GM12892 (cell line): ENCODE data around the gene CLEC11A.
"Not testable (repeated sequence)": the region's sequence is repeated elsewhere in the genome, so short reads cannot be mapped to it uniquely, and the experiment has no call there.

Experiments used
- DNase-seq: peaks from one replicate; pipeline ENCODE4 v3.0.0; 2011; ENCODE audit not compliant: insufficient read length
- FAIRE-seq: peaks from 2 replicates; lab custom pipeline; 2011; peaks lifted over from hg19 to GRCh38; lab: Jason Lieb, UNC
- POLR2A ChIP-seq: IDR thresholded peaks from 2 replicates; pipeline ENCODE4 v1.6.1; 2011; ENCODE audit warnings: low read depth, low read length, control low read depth
- POLR2AphosphoS5 ChIP-seq: IDR thresholded peaks from 2 replicates; pipeline ENCODE4 v1.6.1; 2011; ENCODE audit warnings: low read depth, low read length, control low read depth
- TAF1 ChIP-seq: IDR thresholded peaks from 2 replicates; pipeline ENCODE4 v1.6.1; 2011; ENCODE audit warnings: low read depth, mild to moderate bottlenecking, control low read depth, low read length, borderline replicate concordance

The CLEC11A gene

DNA sequence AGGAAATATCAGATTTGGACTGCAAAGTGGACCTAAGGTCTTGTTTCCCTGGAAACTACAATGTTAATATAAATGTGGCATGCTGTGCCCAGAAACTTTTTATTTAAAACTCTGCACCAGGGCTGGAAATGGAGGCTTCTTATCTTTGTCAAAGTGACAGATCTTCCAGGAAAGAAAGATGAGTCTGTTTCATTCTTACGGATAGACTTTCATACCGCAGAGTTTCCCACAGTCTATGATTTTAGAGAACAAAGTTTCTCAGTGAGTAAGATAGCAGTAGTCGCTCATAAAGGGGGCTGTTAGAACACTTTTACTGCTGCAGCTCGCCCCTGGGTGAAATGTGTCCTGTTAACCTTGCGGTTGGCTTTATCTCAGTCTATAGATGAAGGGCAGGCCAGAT lies 6.7 kb downstream of the CLEC11A start:
- DNase-seq (no peak), FAIRE-seq (no peak)
- TF ChIP-seq TAF1 (no peak), POLR2AphosphoS5 (no peak), POLR2A (no peak)

DNA sequence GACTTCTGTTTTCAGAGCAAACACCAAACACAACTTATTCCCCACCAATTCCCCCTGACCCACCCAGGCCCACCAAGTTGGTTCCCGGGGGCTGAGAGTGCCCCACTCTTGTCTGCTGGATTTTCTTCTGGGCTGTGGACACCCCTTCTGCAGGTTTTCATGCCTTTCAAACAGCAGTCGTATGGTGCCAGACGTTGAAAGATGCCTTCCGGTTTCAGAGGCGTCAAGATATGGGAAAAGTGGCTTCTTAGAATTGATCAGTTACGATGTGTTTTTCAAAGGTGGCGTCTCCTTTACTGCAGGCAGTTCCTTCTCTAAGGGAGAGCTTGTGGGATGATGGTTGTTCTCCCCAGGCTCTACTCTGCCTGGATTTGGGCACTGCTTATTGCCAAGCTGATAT lies 12.7 kb downstream of the CLEC11A start:
- TF ChIP-seq TAF1, result no peak
- TF ChIP-seq POLR2A, result no peak
- TF ChIP-seq POLR2AphosphoS5, result no peak
- no peak for DNase-seq
- no peak for FAIRE-seq

DNA sequence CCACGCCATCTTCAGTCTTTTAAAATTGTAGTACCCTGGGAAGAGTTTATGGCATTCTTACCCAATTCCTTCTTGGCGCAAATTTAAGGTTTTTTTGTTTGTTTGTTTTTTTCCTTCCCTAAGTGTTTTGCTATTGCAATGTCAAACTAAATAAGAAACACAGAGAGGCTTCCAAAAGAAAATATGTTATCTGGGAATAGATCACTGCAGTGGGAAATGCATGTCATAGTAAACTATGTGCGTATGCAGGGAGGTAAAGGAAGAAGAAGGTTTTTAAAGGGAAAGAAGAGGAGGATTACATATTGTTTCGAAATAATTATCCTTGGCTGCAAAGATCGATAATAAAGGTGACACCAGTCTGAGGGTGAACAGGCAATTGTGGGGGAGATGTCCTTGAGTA lies 13.2 kb downstream of the CLEC11A start:
- no peak for FAIRE-seq
- no peak for DNase-seq
- no peak for TF ChIP-seq POLR2A
- no peak for TF ChIP-seq TAF1
- no peak for TF ChIP-seq POLR2AphosphoS5

DNA sequence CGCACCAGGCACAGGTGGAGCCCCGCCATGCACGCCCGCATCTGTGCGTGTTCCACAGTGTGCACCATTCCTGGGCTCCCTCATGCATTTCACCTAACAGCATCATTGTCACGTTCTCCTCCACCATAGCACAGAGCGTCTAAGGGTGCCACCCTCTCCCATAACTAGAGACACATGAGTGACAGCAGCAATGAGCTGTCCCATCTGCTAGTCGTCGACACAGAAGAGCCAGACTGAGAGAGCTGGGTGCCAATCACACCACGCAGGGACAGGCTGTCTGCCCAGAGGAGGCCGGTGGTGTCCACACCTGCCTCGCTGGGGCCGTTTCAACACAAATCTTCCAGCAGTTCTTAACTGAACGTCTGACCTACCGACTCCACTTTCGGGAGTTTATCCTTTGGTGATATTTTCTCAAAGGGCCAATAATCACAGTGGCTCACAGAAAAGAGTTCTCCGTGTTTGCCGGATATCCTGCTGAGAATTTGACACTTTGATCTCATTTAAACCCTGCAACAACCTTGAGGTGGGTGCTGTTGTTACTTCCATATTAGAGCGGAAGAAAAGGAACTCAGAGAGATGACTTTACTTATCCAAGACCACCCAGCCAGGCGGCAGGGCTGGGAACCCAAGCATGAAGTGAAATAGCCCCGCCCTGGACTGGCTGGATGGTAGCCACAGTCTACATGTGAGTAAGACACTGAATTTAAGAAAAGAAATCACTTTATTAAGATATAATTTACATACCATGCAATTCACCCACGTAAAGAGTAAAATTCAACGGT lies 16.2 kb downstream of the CLEC11A start:
- DNase-seq (no peak), FAIRE-seq (no peak)
- TF ChIP-seq POLR2A, result no peak
- TF ChIP-seq POLR2AphosphoS5, result no peak
- TF ChIP-seq TAF1, result no peak

DNA sequence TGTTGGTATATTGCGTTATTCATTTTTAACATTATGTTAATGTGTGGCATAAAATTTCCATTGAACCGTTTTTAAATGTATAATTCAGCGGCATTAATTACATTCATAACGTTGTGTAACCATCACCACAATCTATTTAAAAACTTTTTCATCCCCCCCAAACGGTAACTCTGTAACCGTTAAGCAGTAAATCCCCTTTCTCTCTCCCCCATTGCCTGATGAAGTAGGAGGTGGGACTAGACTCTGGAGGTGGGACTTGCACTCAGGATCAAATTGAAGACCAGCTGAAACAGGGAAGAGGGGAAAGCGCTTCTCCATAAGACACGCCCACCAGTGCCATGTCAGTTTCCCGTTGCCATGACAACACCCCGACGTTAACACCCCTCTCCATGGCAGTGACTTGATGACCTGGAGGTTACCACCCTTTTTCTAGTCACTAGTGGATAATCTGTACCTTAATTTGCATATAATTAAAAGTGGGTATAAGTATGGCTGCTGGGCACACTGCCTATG lies 16.8 kb downstream of the CLEC11A start:
- FAIRE-seq (no peak), DNase-seq (no peak)
- TF ChIP-seq TAF1 (no peak), POLR2AphosphoS5 (no peak), POLR2A (no peak)

DNA sequence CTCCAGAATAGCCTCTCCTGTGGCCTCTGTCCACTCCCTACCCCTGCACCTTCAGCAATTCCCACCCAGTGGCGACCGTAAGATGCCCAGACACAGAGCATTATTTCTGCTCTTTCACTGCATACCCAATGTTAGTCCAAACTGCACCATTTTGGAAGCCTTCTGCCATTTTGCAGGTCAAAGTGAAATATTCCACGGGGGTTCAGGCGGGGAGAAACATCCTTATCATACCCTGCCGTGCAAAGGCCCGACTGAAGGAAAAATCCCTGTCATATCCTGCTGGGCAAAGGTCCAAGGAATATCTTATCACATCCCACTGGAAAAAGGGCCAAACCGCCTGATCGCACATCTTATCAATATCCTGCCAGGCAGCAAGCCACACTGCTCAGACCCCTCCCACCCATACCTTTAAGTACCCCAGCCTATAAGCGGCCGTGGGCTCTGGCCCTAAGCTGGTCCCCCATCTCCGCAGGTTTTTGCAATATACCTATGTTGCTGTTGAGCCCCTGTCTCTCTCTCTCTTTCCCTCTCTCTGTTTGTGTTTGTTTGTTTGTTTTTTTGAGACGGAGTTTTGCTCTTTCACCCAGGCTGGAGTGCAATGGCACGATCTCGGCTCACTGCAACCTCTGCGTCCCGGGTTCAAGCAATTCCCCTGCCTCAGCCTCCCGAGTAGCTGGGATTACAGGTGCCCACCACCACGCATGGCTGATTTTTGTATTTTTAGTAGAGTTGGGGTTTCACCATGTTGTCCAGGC lies 18.2 kb downstream of the CLEC11A start:
- no peak for DNase-seq
- no peak for FAIRE-seq
- TF ChIP-seq POLR2A (no peak), TAF1 (no peak), POLR2AphosphoS5 (no peak)

DNA sequence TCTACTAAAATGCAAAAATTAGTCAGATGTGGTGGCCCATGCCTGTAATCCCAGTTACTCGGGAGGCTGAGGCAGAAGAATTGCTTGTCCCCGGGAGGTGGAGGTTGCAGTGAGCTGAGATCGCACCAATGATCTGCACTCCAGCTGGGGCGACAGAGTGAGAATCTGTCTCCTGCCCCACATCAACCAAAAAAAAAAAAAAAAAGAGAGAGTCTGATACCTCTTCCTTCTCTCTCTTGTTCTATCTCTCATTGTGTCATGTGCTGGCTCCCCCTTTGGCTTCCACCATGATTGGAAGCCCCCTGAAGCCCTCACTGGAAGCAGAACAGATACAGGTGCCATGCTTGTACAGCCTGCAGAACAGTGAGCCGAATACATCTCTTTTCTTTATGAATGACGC lies 20.4 kb downstream of the CLEC11A start:
- TF ChIP-seq POLR2A, result no peak
- no peak for TF ChIP-seq TAF1
- TF ChIP-seq POLR2AphosphoS5, result no peak
- no peak for DNase-seq
- no peak for FAIRE-seq

DNA sequence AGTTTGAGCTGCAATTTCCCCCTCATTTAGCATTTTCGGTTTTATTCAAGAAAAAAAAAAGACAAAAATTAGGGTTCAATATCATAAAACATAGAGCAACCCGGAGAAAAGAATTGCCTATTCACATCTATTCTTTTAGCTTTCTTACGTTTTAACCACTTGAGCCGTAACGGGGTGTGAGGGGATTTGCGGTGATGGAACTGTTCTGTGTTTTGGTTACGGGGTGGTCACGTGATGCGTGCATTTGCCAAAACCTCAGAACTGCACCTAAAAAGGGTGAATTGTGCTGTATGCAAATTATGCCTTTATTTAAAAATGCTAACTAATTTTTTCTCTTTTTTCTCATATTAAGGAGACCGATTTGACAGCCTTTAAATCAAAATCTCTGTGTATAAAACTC lies 22.1 kb downstream of the CLEC11A start:
- no peak for FAIRE-seq
- TF ChIP-seq TAF1 (no peak), POLR2AphosphoS5 (no peak), POLR2A (no peak)
- DNase-seq, result no peak

DNA sequence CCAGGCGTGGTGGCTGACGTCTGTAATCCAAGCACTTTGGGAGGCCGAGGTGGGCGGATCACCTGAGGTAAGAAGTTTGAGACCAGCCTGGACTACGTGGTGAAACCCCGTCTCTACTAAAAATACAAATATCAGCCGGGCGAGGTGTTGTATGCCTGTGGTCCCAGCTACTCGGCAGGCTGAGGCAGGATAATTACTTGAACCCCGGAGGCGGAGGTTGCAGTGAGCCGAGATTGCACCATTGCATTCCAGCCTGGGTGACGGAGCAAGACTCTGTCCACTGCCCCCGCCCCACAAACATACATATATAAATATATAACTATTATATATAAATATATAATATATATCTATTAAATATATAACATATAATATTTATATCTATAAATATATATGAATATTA lies 24.0 kb downstream of the CLEC11A start:
- DNase-seq, FAIRE-seq: not testable (repeated sequence)

DNA sequence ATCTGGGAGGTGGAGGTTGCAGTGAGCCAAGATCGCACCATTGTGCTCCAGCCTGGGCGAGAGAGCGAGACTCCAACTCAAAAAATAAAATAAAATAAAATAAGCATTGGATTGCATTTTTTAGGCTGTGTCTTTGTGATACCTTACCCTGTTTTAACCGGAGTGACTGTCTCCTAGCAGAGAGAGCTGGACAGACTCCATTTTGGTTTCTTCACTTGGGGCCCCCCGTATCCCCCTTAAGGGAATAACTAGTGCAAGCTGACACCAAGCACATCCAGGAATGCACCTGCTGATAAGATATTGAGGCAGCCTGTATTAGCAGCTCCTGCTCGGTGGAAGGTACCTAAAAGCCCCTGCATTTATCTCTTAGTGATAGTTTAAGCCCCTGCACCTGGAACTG lies 26.3 kb downstream of the CLEC11A start:
- FAIRE-seq (no peak), DNase-seq (no peak)
- no peak for TF ChIP-seq TAF1
- no peak for TF ChIP-seq POLR2A
- no peak for TF ChIP-seq POLR2AphosphoS5

DNA sequence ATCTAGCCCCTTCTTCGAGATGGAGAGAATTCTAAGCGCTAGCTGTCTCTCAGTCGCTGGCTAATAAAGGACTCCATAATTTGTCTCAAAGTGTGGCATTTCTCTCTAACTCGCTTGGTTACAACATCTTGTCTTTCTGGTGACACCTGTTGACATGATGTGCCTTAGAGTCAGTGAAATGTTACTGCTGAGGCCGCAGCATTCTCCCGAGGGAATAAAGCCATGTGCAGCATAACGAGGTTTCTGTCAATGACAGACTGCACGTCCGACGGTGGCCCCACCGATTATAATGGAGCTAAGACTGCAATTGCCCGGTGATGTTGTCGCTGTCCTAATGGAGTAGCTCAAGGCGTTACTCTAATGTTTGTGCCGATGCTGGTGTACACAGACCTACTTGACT lies 26.8 kb downstream of the CLEC11A start:
- FAIRE-seq (no peak), DNase-seq (no peak)
- TF ChIP-seq TAF1 (no peak), POLR2A (no peak), POLR2AphosphoS5 (no peak)

DNA sequence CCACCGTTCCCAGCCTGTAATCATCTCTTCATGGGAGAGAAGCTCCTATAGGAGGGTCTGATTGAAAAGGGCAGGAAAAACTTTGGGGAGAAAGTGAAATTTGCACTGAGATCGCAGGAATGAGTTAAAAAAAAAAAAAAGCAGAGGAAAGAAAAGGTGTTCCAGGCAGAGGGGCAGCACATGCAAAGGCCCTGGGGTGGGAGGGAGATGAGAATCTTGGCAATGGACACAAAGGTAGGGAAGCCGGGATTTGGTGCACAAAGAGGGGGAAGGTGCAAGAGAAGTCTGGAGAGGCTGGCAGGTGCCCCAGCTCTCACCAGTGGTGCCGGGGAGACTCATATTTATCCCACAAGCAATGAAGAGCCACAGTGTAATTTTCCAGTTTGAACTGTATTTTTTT lies 30.7 kb downstream of the CLEC11A start:
- DNase-seq, result no peak
- no peak for TF ChIP-seq POLR2AphosphoS5
- no peak for TF ChIP-seq TAF1
- no peak for TF ChIP-seq POLR2A

DNA sequence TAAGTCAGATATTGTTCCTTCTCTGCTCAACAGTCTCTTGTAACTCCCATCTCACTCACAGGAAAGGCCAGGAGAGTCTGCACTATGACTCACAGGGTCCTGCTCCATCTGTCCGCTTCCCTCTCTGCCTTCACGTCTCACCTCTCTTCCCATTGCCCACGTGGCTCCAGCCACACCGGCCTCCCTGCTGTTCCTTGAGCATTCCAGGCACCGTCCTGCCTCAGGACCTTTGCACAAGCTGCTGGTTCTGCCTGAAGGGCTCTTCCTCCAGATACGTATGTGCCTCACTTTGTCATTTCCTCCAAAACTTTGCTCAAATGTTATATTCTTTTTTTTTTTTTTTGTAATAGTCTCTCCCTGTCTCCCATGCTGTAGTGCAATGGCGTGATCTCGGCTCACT lies 33.1 kb downstream of the CLEC11A start:
- not testable (repeated sequence) for DNase-seq, FAIRE-seq

More for the DNA sequence above, 30.7 kb downstream of the CLEC11A start:
- no peak for FAIRE-seq

DNA sequence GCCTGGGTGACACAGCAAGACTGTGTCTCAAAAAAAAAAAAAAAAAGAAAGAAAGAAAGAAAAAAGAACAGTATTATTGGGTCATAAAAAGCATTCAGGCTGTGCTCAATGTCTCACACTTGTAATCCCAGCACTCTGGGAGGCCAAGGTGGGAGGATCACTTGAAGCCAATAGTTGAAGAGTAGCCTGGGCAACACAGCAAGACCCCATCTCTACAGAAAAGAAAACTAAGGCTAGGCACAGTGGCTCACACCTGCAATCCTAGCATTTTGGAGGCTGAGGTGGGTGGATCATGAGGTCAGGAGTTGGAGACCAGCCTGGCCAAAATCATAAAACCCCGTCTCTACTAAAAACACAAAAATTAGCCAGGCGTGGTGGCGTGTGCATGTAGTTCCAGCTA lies 34.5 kb downstream of the CLEC11A start:
- DNase-seq, FAIRE-seq: not testable (repeated sequence)

DNA sequence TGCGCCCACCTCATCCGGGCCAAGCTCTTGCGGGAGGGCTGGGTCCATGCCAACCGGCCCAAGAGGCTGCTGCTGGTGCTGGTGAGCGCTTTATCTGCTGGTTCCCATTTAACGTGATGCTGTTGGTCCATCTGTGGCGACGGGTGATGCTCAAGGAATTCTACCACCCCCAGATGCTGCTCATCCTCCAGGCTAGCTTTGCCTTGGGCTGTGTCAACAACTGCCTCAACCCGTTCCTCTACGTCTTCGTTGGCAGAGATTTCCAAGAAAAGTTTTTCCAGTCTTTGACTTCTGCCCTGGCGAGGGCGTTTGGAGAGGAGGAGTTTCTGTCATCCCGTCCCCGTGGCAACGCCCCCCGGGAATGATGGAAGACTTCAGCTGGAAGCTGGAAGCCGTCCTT lies 35.9 kb downstream of the CLEC11A start:
- not testable (repeated sequence) for FAIRE-seq, DNase-seq
